Coronary artery (tissue), 2 donors: ENCODE data around the gene SDHAF4.

Experiments used
- DNase-seq: peaks from one replicate; pipeline ENCODE4 v3.0.0-alpha.2; 2017; ENCODE audit warnings: low spot score
- H3K27ac ChIP-seq, 2 donors: fragments of 200-600 bp; sonication (generic); one replicate each; pipeline ENCODE4 v1.5.1; 2016 to 2019
- H3K4me3 ChIP-seq: fragments of 200-600 bp; sonication (generic); 2 replicates; pipeline ENCODE4 v1.5.1; 2016; ENCODE audit warnings: mild to moderate bottlenecking, moderate library complexity
- TF ChIP-seq, protein P1 (sequence below): fragments of 200-600 bp; sonication (generic); IDR thresholded peaks from one replicate; pipeline ENCODE4 v1.5.1; 2019; ENCODE audit warnings: antibody characterized with exemption

Gene SDHAF4

DNA sequence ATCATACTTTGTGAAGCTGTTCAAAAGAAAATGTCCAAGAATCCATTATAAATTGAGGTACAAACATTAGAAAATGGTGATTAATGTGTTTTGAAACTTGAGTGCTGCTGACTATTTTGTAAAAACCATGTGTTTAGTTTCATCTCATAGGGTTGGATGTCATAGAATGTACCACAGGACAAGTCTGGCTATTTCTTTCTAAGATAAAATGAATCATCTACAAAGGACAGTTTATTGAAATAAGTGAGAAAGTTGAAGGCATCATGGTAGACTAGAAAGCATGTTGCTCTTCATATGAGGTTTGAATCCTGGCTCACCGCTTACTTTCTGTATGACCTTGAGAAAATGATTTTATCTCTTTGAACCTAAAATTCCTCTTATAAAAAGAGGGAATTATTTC, 71.7 kb downstream of the SDHAF4 start:
- Histone ChIP-seq H3K4me3 (no peak overlapping the region), H3K27ac (no peak overlapping the region)
- DNase-seq = no peak
- TF ChIP-seq, protein P1, sequence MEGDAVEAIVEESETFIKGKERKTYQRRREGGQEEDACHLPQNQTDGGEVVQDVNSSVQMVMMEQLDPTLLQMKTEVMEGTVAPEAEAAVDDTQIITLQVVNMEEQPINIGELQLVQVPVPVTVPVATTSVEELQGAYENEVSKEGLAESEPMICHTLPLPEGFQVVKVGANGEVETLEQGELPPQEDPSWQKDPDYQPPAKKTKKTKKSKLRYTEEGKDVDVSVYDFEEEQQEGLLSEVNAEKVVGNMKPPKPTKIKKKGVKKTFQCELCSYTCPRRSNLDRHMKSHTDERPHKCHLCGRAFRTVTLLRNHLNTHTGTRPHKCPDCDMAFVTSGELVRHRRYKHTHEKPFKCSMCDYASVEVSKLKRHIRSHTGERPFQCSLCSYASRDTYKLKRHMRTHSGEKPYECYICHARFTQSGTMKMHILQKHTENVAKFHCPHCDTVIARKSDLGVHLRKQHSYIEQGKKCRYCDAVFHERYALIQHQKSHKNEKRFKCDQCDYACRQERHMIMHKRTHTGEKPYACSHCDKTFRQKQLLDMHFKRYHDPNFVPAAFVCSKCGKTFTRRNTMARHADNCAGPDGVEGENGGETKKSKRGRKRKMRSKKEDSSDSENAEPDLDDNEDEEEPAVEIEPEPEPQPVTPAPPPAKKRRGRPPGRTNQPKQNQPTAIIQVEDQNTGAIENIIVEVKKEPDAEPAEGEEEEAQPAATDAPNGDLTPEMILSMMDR = no peak
